Measurements from ENCODE around the gene PLCB3.

- TF ChIP-seq CTCF (IDR thresholded peaks at IDR 0.05; ENCODE audit: poor library complexity, severe bottlenecking), result peak; percentile 7
- TF ChIP-seq REST (IDR thresholded peaks at IDR 0.05; ENCODE audit: borderline replicate concordance), result peak; percentile 77
- no peak for TF ChIP-seq RAD21 (conservative IDR thresholded peaks at IDR 0.05)
- no peak for TF ChIP-seq EZH2 (IDR thresholded peaks at IDR 0.05; ENCODE audit: borderline replicate concordance, insufficient read depth, low read length, poor library complexity, severe bottlenecking)
- peak; percentile 54 for TF ChIP-seq EP300 (conservative IDR thresholded peaks at IDR 0.05; ENCODE audit: poor library complexity, severe bottlenecking)
- TF ChIP-seq TAF1 (IDR thresholded peaks at IDR 0.05; ENCODE audit: low read depth), result peak; percentile 57
- peak; percentile 91 for TF ChIP-seq POLR2AphosphoS5 (IDR thresholded peaks at IDR 0.05)
- no peak for TF ChIP-seq SMC3 (conservative IDR thresholded peaks at IDR 0.05; ENCODE audit: poor library complexity)
These were observed 10.7 kb upstream of the PLCB3 start, which contains the start of gene FKBP2 for GRCh38 chr11:64240435-64241240.
